HL-60 (cell line): ENCODE measurements around the gene SCN1B.
A peak's percentile ranks its signal among the peaks of the same experiment; 100 is the strongest.

ENCODE experiments used
- DNase-seq, 2 experiments: peaks; one replicate each; pipeline ENCODE4 v3.0.0-alpha.2; 2010 to 2020; ENCODE audit warnings: low read depth in 1 of 2, low spot score in 1 of 2
- H3K27ac ChIP-seq: fragments of 250-450 bp; sonication (Bioruptor Pico); replicated peaks from 2 replicates; pipeline ENCODE4 v1.5.1; 2020; ENCODE audit warnings: mild to moderate bottlenecking, moderate library complexity
- H3K27me3 ChIP-seq: fragments of 250-450 bp; sonication (Bioruptor Pico); 2 replicates; pipeline ENCODE4 v1.5.1; 2021; ENCODE audit warnings: mild to moderate bottlenecking, moderate library complexity; ENCODE audit not compliant: insufficient read depth, poor library complexity, severe bottlenecking
- H3K4me3 ChIP-seq: replicated peaks from 2 replicates; pipeline ENCODE4 v1.5.1; 2011; ENCODE audit warnings: mild to moderate bottlenecking, control low read depth, low read length; ENCODE audit not compliant: insufficient read depth
- GABPA ChIP-seq: IDR thresholded peaks from 2 replicates; pipeline ENCODE4 v1.6.1; 2012; ENCODE audit warnings: low read depth
- POLR2AphosphoS5 ChIP-seq: IDR thresholded peaks from 2 replicates; pipeline ENCODE4 v1.6.1; 2012; ENCODE audit warnings: low read depth
- SPI1 ChIP-seq: IDR thresholded peaks from 2 replicates; pipeline ENCODE4 v1.6.1; 2012; ENCODE audit warnings: low read depth, mild to moderate bottlenecking, borderline replicate concordance
- TF ChIP-seq, protein P1 (sequence below): IDR thresholded peaks from 2 replicates; pipeline ENCODE4 v1.6.1; 2012; ENCODE audit warnings: low read depth; ENCODE audit not compliant: insufficient replicate concordance
- TF ChIP-seq, protein P2 (sequence below): IDR thresholded peaks from one replicate; pipeline ENCODE4 v1.5.1; 2011; ENCODE audit warnings: low read length, control low read depth, inconsistent platforms; ENCODE audit not compliant: insufficient read depth

The SCN1B gene

DNA sequence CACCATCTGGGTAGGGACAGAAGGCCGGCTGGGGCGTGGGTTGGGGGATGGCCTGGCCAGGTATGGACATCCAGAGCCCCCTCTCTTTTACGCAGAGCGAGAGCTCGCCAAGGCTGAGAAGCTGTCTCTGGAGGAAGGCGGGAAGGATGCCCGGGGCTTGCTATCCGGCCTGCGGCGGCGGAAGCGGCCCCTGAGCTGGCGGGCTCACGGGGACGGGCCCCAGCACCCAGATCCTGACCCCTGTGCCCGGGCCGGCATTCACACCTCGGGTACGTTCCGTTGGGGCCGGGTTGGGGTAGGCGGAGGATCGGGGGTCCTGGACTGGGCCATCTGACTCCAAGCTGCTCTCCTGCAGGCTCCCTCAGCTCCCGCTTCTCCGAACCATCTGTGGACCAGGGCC, 8.7 kb upstream of the SCN1B start:
- Histone ChIP-seq H3K27me3 (no peaks in the 10 kb centered on the region), H3K4me3 (no peak overlapping the region), H3K27ac (no peak overlapping the region)
- TF ChIP-seq, protein P1, sequence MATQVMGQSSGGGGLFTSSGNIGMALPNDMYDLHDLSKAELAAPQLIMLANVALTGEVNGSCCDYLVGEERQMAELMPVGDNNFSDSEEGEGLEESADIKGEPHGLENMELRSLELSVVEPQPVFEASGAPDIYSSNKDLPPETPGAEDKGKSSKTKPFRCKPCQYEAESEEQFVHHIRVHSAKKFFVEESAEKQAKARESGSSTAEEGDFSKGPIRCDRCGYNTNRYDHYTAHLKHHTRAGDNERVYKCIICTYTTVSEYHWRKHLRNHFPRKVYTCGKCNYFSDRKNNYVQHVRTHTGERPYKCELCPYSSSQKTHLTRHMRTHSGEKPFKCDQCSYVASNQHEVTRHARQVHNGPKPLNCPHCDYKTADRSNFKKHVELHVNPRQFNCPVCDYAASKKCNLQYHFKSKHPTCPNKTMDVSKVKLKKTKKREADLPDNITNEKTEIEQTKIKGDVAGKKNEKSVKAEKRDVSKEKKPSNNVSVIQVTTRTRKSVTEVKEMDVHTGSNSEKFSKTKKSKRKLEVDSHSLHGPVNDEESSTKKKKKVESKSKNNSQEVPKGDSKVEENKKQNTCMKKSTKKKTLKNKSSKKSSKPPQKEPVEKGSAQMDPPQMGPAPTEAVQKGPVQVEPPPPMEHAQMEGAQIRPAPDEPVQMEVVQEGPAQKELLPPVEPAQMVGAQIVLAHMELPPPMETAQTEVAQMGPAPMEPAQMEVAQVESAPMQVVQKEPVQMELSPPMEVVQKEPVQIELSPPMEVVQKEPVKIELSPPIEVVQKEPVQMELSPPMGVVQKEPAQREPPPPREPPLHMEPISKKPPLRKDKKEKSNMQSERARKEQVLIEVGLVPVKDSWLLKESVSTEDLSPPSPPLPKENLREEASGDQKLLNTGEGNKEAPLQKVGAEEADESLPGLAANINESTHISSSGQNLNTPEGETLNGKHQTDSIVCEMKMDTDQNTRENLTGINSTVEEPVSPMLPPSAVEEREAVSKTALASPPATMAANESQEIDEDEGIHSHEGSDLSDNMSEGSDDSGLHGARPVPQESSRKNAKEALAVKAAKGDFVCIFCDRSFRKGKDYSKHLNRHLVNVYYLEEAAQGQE = no peak
- TF ChIP-seq, protein P2, sequence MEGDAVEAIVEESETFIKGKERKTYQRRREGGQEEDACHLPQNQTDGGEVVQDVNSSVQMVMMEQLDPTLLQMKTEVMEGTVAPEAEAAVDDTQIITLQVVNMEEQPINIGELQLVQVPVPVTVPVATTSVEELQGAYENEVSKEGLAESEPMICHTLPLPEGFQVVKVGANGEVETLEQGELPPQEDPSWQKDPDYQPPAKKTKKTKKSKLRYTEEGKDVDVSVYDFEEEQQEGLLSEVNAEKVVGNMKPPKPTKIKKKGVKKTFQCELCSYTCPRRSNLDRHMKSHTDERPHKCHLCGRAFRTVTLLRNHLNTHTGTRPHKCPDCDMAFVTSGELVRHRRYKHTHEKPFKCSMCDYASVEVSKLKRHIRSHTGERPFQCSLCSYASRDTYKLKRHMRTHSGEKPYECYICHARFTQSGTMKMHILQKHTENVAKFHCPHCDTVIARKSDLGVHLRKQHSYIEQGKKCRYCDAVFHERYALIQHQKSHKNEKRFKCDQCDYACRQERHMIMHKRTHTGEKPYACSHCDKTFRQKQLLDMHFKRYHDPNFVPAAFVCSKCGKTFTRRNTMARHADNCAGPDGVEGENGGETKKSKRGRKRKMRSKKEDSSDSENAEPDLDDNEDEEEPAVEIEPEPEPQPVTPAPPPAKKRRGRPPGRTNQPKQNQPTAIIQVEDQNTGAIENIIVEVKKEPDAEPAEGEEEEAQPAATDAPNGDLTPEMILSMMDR = no peak
- TF ChIP-seq SPI1 (no peak), GABPA (no peak), POLR2AphosphoS5 (no peak)
- DNase-seq = no peak

DNA sequence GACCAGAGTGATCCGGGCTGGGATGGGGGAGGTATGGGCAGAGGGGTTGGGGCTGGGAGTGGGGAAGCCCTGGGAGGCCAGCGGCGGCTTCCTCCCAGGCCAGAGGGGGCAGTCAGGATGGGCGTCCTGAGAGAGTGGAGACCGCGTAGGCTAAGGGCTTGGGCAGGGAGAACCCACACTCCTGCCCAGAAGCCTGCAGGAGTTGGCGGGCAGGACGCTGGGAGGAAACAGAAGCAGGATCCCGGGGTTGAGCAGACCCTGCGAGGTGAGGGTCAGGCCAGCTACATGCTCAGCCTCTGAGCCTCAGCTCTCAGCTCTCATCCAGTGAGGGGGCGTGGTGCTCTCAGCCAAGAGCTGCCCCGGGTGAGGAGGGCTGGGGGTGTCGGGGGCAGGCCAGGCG, 7.8 kb upstream of the SCN1B start:
- TF ChIP-seq POLR2AphosphoS5 (no peak), GABPA (no peak), SPI1 (no peak)
- TF ChIP-seq, protein P2 = no peak
- TF ChIP-seq, protein P1 = no peak
- no peak overlapping the region for H3K27ac ChIP-seq

DNA sequence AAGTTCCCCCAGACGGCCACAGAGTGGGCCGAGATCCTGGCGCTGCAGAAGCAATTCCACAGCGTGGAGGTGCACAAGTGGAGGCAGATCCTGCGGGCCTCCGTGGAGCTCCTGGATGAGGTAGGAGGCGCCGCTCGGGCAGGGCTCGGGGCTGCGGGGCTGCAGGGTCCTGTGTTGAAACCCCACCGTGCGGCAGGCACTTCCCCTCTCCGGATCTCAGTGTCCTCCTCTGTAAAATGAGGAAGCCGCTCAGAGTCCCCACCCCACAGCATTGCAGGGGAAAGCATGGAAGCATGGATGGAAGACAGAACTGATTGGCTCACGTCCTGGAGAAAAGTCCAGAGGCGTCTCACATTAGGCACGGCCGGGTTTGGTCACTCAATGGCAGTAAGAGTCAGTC, 6.8 kb upstream of the SCN1B start:
- Histone ChIP-seq H3K4me3 (no peak overlapping the region), H3K27ac (no peak overlapping the region), H3K27me3 (no peaks in the 10 kb centered on the region)
- DNase-seq = peak in 1 of 2 experiments; percentile 70
- TF ChIP-seq SPI1 (peak; percentile 96), GABPA (0 out of 2 replicates have a peak, but pooled peaks have one; percentile 14), POLR2AphosphoS5 (no peak)
- TF ChIP-seq, protein P2 = no peak
- TF ChIP-seq, protein P1 = no peak

More for the DNA sequence above, 7.8 kb upstream of the SCN1B start:
- Histone ChIP-seq H3K4me3 (no peak overlapping the region), H3K27me3 (no peaks in the 10 kb centered on the region)
- no peak for DNase-seq
